C4-2B (cell line): ENCODE data around the gene UGP2.

ENCODE experiments used
- CTCF ChIP-seq: fragments of 450-650 bp; conservative IDR thresholded peaks from 2 replicates; pipeline ENCODE4 v1.5.1; 2017; ENCODE audit warnings: mild to moderate bottlenecking
- ZFX ChIP-seq: fragments of 450-650 bp; IDR thresholded peaks from 2 replicates; pipeline ENCODE4 v1.6.1; 2017

- TF ChIP-seq CTCF (no peak), ZFX (no peak)
Observed at GRCh38 chr2:63888053-63888452, 46.4 kb downstream of the UGP2 start.
